GM18508 (cell line): ENCODE data around the gene ZEB2.

Experiments used
- ATAC-seq: cut with Tn5 transposase; IDR thresholded peaks from one replicate; pipeline ENCODE4 v1.9.1; 2021; ENCODE audit warnings: moderate number of reproducible peaks; ENCODE audit not compliant: insufficient read depth, unreplicated experiment

Gene ZEB2

GRCh38 chr2:144402251-144402650, 117.7 kb downstream of the ZEB2 start:
- ATAC-seq = no peak

- ATAC-seq = no peak
These were observed 118.9 kb downstream of the ZEB2 start for GRCh38 chr2:144401036-144401435.

GRCh38 chr2:144396318-144396717, 123.6 kb downstream of the ZEB2 start:
- ATAC-seq = no peak

GRCh38 chr2:144390424-144391020, 129.4 kb downstream of the ZEB2 start:
- no peak for ATAC-seq

GRCh38 chr2:144389930-144390311, 130.0 kb downstream of the ZEB2 start:
- no peak for ATAC-seq

GRCh38 chr2:144389151-144389929, 130.6 kb downstream of the ZEB2 start:
- no peak for ATAC-seq

GRCh38 chr2:144385381-144385780, 134.5 kb downstream of the ZEB2 start:
- ATAC-seq = no peak

- no peak for ATAC-seq
These were observed 136.3 kb downstream of the ZEB2 start for GRCh38 chr2:144383571-144384100.

GRCh38 chr2:144382849-144383248, 137.1 kb downstream of the ZEB2 start:
- peak; percentile 100 for ATAC-seq

GRCh38 chr2:144381716-144382115, 138.2 kb downstream of the ZEB2 start:
- no peak for ATAC-seq

- ATAC-seq = no peak
These were observed 140.0 kb downstream of the ZEB2 start for GRCh38 chr2:144379851-144380311.

GRCh38 chr2:144378551-144378950, 141.4 kb downstream of the ZEB2 start:
- ATAC-seq = no peak

- no peak for ATAC-seq
These were observed 142.0 kb downstream of the ZEB2 start for GRCh38 chr2:144377914-144378313.

- ATAC-seq = no peak
These were observed 143.0 kb downstream of the ZEB2 start for GRCh38 chr2:144376926-144377325.

GRCh38 chr2:144376460-144376859, 143.5 kb downstream of the ZEB2 start:
- ATAC-seq = no peak

- ATAC-seq = peak; percentile 64
These were observed 145.7 kb downstream of the ZEB2 start for GRCh38 chr2:144374163-144374661.

- no peak for ATAC-seq
These were observed 147.4 kb downstream of the ZEB2 start for GRCh38 chr2:144372410-144373080.

- ATAC-seq = no peak
These were observed 148.9 kb downstream of the ZEB2 start for GRCh38 chr2:144370937-144371584.

GRCh38 chr2:144369416-144369815, 150.5 kb downstream of the ZEB2 start:
- ATAC-seq = no peak

- no peak for ATAC-seq
These were observed 153.0 kb downstream of the ZEB2 start for GRCh38 chr2:144366825-144367429.
